ENCODE measurements around the gene CACNG6. TPM values are rescaled to one million over a fixed set of nuclear protein-coding genes. Genes with fewer than 3 reads are reported as not detected.

CACNG6 gene
- total RNA-seq, 1 experiment from 2014 or later: 2.5 TPM

- TF ChIP-seq ATF2 (CRISPR knock-in tag; IDR thresholded peaks at IDR 0.05; ENCODE audit: borderline replicate concordance, low read depth) (no peak), JAZF1 (CRISPR knock-in tag; IDR thresholded peaks at IDR 0.05) (no peak), TP53 (CRISPR knock-in tag; IDR thresholded peaks at IDR 0.05) (no peak), PREB (CRISPR knock-in tag; IDR thresholded peaks at IDR 0.05; ENCODE audit: borderline replicate concordance) (no peak), E2F4 (CRISPR knock-in tag; IDR thresholded peaks at IDR 0.05; ENCODE audit: borderline replicate concordance, low read depth) (no peak), NFATC4 (CRISPR knock-in tag; IDR thresholded peaks at IDR 0.05) (no peak), ELF4 (CRISPR knock-in tag; IDR thresholded peaks at IDR 0.05; ENCODE audit: low read depth) (no peak)
- TF ChIP-seq, protein P1, sequence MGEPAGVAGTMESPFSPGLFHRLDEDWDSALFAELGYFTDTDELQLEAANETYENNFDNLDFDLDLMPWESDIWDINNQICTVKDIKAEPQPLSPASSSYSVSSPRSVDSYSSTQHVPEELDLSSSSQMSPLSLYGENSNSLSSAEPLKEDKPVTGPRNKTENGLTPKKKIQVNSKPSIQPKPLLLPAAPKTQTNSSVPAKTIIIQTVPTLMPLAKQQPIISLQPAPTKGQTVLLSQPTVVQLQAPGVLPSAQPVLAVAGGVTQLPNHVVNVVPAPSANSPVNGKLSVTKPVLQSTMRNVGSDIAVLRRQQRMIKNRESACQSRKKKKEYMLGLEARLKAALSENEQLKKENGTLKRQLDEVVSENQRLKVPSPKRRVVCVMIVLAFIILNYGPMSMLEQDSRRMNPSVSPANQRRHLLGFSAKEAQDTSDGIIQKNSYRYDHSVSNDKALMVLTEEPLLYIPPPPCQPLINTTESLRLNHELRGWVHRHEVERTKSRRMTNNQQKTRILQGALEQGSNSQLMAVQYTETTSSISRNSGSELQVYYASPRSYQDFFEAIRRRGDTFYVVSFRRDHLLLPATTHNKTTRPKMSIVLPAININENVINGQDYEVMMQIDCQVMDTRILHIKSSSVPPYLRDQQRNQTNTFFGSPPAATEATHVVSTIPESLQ (CRISPR knock-in tag; IDR thresholded peaks at IDR 0.05): no peak
- TF ChIP-seq, protein P2, sequence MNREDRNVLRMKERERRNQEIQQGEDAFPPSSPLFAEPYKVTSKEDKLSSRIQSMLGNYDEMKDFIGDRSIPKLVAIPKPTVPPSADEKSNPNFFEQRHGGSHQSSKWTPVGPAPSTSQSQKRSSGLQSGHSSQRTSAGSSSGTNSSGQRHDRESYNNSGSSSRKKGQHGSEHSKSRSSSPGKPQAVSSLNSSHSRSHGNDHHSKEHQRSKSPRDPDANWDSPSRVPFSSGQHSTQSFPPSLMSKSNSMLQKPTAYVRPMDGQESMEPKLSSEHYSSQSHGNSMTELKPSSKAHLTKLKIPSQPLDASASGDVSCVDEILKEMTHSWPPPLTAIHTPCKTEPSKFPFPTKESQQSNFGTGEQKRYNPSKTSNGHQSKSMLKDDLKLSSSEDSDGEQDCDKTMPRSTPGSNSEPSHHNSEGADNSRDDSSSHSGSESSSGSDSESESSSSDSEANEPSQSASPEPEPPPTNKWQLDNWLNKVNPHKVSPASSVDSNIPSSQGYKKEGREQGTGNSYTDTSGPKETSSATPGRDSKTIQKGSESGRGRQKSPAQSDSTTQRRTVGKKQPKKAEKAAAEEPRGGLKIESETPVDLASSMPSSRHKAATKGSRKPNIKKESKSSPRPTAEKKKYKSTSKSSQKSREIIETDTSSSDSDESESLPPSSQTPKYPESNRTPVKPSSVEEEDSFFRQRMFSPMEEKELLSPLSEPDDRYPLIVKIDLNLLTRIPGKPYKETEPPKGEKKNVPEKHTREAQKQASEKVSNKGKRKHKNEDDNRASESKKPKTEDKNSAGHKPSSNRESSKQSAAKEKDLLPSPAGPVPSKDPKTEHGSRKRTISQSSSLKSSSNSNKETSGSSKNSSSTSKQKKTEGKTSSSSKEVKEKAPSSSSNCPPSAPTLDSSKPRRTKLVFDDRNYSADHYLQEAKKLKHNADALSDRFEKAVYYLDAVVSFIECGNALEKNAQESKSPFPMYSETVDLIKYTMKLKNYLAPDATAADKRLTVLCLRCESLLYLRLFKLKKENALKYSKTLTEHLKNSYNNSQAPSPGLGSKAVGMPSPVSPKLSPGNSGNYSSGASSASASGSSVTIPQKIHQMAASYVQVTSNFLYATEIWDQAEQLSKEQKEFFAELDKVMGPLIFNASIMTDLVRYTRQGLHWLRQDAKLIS (CRISPR knock-in tag; IDR thresholded peaks at IDR 0.05; ENCODE audit: borderline replicate concordance): no peak
These were observed 37.9 kb downstream of the CACNG6 start (continued) for GRCh38 chr19:54029301-54029700.

- DNase-seq (ENCODE audit: low spot score) (peak; percentile 86), ATAC-seq (peak; percentile 90)
- peaks cover 36% of the 10 kb centered on the region for H3K4me1 Mint-ChIP-seq
- no peaks in the 10 kb centered on the region for H3K27me3 Mint-ChIP-seq (ENCODE audit: low read depth)
- H3K4me3 Mint-ChIP-seq: no peak overlapping the region
- ChIA-PET POLR2A (interaction anchor here (1.1 to 1.3 kb wide), 3 partner anchors 49 to 137 kb away, joined by 3 to 9 read pairs (median 6); no protein-coding TSS in a partner anchor), CTCF (interaction anchor here (0.6 to 3.0 kb wide), 93 partner anchors 9 to 666 kb away, joined by 3 to 68 read pairs (median 6); partner anchors contain the start of genes CACNG6, CNOT3, LENG1 and MBOAT7)
- no peaks in the 10 kb centered on the region for H3K36me3 Mint-ChIP-seq
- H3K9me3 Mint-ChIP-seq: no peaks in the 10 kb centered on the region
- peak overlapping the region; percentile 75 for H3K27ac Mint-ChIP-seq
- TF ChIP-seq ZNF121 (CRISPR knock-in tag; IDR thresholded peaks at IDR 0.05): no peak
- no peak for TF ChIP-seq MYBL2 (CRISPR knock-in tag; IDR thresholded peaks at IDR 0.05)
- TF ChIP-seq, protein P3, sequence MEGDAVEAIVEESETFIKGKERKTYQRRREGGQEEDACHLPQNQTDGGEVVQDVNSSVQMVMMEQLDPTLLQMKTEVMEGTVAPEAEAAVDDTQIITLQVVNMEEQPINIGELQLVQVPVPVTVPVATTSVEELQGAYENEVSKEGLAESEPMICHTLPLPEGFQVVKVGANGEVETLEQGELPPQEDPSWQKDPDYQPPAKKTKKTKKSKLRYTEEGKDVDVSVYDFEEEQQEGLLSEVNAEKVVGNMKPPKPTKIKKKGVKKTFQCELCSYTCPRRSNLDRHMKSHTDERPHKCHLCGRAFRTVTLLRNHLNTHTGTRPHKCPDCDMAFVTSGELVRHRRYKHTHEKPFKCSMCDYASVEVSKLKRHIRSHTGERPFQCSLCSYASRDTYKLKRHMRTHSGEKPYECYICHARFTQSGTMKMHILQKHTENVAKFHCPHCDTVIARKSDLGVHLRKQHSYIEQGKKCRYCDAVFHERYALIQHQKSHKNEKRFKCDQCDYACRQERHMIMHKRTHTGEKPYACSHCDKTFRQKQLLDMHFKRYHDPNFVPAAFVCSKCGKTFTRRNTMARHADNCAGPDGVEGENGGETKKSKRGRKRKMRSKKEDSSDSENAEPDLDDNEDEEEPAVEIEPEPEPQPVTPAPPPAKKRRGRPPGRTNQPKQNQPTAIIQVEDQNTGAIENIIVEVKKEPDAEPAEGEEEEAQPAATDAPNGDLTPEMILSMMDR (IDR thresholded peaks at IDR 0.05): peak; percentile 79
- TF ChIP-seq USF2 (CRISPR knock-in tag; IDR thresholded peaks at IDR 0.05): 0 out of 2 replicates have a peak, but pooled peaks have one; percentile 11
- TF ChIP-seq OVOL2 (CRISPR knock-in tag; IDR thresholded peaks at IDR 0.05; ENCODE audit: borderline replicate concordance): no peak
- no peak for TF ChIP-seq CREM (CRISPR knock-in tag; IDR thresholded peaks at IDR 0.05)
- TF ChIP-seq ZNF396 (CRISPR knock-in tag; IDR thresholded peaks at IDR 0.05; ENCODE audit: borderline replicate concordance): no peak
- TF ChIP-seq CREB1 (CRISPR knock-in tag; IDR thresholded peaks at IDR 0.05): no peak
- no peak for TF ChIP-seq AR (CRISPR knock-in tag; IDR thresholded peaks at IDR 0.05)
- TF ChIP-seq GTF2I (CRISPR knock-in tag; conservative IDR thresholded peaks at IDR 0.05): no peak
- no peak for TF ChIP-seq TP53 (CRISPR knock-in tag; IDR thresholded peaks at IDR 0.05)
These were observed 38.6 kb downstream of the CACNG6 start for GRCh38 chr19:54029930-54030490.
